Measurements from ENCODE around the gene GNB1.

DNA sequence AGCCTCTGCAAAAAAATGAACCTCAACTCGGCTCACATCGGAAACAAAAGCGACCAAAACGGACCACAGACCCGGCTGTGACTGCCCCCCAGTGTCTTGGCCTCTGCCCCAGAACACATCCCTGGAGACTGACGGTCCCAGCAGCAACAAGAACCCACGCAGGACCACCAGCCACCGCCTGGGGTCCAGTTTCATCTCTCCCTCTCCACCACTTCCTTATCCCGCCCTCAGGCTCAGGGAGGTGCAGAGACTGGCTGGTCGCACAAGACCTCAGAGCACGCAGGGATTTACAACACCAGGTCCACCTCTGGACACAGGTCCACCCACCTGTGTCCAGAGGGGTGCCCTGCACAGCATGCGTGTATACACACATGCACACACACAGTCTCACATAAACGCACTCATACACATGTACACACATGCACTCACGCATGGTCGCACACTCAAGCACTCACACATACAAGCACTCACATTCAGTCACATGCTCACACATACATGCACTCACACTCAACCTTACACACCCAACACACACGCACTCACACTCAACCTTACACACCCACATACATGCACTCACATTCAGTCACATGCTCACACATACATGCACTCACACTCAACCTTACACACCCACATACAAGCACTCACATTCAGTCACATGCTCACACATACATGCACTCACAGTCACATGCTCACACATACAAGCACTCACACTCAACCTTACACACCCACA, 46.8 kb upstream of the GNB1 start:
- TF ChIP-seq, protein P1, sequence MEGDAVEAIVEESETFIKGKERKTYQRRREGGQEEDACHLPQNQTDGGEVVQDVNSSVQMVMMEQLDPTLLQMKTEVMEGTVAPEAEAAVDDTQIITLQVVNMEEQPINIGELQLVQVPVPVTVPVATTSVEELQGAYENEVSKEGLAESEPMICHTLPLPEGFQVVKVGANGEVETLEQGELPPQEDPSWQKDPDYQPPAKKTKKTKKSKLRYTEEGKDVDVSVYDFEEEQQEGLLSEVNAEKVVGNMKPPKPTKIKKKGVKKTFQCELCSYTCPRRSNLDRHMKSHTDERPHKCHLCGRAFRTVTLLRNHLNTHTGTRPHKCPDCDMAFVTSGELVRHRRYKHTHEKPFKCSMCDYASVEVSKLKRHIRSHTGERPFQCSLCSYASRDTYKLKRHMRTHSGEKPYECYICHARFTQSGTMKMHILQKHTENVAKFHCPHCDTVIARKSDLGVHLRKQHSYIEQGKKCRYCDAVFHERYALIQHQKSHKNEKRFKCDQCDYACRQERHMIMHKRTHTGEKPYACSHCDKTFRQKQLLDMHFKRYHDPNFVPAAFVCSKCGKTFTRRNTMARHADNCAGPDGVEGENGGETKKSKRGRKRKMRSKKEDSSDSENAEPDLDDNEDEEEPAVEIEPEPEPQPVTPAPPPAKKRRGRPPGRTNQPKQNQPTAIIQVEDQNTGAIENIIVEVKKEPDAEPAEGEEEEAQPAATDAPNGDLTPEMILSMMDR (conservative IDR thresholded peaks at IDR 0.05 in 1 of 2, IDR thresholded peaks at IDR 0.05 in 1 of 2; ENCODE audit: low read depth in 1 of 2, low read length in 2 of 2): no peak
- no peak for TF ChIP-seq EZH2 (IDR thresholded peaks at IDR 0.05; ENCODE audit: low read length, missing control alignments)
